ENCODE measurements around the gene CDR2L.
A peak's percentile ranks its signal among the peaks of the same experiment; 100 is the strongest.
"Not testable (repeated sequence)": the region's sequence is repeated elsewhere in the genome, so short reads cannot be mapped to it uniquely, and the experiment has no call there.

CDR2L gene

DNA sequence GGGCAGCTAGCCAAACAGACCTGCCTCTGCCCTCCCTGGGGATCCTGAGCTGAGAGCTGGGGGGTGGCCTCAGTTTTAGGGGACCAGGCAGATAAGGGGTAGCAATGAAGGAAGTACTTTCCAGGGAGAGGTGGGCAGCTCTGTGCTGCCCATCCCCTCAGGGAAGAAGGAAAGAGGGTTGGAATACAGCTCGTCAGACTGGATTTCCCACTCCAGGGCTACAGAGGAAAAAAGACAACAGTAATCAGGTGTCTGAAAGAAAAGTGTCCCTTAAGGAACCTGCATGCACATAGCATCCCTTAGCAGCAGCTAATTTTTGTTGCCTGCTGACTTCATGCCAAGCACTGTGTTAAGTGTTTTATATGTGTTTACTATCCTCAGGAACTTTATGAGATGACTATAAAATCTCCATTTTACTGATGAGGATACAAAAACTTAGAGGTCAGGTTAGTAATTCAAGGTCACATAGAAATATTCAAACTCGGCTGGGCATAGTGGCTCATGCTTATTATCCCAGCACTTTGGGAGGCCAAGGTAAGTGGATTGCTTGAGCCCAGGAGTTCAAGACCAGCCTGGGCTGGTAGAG is 21.8 kb downstream of the CDR2L start:
- DNase-seq (ENCODE audit: low read depth in 1 of 2, low spot score in 1 of 2): no peak

DNA sequence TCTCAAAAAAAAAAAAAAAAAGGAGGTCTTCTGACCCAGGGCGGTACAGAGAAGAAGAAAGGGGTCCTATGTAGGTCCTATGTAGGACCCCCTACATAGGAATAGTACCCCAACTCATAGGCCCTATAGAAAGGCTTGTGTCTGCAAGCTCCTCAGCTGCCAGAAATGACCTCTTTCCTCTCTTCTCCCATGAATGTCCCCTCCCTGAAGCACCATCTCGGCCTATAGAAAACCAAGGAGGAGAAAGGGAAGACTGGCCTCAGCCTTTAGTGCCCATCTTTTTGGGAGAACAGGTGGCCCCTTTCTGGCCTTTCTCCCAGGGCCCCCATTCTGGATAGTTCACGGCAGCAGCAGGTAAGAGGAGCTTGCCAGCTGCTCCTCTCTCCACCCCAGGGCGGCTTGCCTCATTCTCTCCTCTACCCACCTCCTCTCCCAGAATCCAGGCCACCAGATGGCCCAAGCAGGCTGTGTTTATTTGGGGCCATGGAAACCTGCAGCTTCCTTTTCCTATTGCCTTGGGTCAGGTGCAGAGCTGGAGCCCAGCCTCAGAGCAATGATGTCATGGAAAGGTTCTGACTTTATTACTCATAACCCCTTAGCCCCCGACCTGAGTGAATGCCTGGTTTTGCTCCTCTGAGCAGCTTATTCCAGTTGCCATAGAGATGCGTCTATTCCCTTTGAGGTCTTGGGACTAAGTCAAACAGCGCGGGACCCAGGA is 23.4 kb downstream of the CDR2L start:
- DNase-seq (ENCODE audit: low read depth in 1 of 2, low spot score in 1 of 2): no peak

DNA sequence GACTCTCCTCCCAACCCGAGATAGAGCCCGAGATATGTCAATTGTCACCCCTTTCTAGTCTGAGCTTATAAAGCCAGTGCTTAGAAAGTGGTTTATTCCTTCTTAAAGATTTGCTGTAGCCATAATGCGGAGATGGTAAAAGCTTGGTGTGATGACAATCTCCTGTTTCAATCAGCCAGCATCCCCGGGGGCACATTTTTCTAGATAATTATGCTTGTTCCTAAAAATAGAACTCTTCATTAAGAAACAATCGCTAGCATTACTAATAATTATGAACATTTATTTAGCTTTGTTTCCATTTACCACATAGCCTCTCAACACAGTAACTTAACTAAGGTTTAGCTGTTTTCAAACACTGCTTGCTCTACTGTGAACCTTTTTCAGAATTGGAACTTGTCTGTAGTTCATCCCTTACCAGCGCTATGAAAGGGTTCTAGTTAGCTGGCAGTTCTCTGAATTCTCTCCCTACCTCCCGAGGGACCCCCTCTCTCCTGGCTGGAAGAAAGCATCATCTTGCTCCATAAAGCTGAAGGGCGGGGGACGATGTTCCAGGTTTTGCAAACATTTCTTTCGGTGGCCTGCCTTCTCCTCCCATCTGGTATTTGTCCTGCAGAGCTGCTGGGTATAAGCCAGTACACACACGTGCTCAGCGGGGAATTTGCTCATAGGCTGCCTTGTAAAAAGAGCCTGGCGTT is 24.1 kb downstream of the CDR2L start:
- DNase-seq (ENCODE audit: low read depth in 1 of 2, low spot score in 1 of 2): no peak

DNA sequence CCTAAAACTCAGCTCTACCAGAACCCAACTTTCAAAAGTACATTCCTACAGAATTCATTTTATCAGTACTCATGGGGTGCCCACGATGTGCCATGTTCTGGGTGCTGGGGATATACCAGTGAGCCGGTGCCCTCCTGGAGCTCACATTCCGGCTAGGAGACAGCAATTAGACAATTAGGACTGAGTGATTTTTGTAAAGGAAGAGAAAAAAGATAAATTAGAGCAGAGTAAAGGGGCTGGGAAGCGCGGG is 24.6 kb downstream of the CDR2L start:
- DNase-seq (ENCODE audit: low read depth in 1 of 2, low spot score in 1 of 2): no peak

DNA sequence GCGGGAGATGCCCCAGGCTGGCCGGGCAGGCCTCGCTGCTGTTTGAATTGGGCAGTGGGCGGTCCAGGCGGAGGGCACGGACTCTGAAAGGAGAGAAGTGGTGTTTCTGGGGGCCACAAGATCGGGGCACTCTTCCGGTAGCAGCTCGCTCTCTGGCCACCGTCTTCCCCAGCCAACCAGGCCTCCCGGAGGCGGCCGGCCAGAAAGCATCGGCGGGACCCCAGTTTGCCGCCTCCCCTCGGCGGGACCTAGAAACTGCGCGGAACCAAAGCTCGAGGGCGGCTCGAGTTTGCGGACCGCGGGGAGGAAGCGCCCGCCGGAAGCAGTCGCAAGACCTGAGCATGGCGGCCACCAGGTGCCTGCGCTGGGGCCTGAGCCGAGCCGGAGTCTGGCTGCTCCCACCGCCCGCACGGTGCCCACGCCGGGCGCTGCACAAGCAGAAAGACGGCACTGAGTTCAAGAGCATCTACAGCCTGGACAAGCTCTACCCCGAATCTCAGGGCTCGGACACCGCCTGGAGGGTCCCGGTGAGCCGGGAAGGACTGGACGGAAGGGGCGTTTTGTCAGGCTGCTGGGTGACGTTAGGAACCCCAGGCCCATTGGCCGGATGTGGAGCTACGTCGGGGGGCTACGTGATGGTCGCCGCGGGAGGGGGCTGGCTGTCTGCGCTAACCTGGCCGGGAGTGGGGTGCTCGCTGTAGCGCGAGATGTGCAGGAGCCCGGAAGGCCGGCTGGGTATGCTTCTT is 25.1 kb downstream of the CDR2L start, which contains the start of gene MRPL58:
Gene MRPL58, plus strand, starts transcription at position 325 of the 746 bp plus-strand sequence. Its CDS starts 17 bp downstream, at position 342.
- peak; percentile 59 to 70 for DNase-seq (ENCODE audit: low read depth in 1 of 2, low spot score in 1 of 2)

DNA sequence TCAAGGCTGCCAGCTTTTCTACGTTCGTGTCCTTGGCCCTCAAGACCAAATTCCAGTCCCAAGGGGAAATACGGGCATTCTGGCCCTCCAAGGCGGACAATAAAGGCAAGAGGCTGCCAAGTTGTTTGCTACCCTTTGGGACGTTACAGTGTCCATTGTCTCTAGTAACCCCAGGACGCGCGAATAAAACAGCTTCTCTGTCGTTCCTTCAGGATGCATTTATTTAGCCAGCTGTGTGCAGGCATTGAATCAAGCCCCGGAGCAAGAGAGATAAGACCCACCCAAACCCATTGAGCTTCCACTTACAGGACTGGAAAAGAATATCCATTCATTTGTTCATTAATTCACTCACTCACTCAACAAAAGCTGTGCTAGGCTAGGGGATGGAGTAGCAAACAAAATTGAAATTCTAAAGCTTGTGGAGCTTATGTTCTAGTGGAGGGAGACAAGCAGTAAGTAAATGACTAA is 25.7 kb downstream of the CDR2L start:
- no peak for DNase-seq (ENCODE audit: low read depth in 1 of 2, low spot score in 1 of 2)

DNA sequence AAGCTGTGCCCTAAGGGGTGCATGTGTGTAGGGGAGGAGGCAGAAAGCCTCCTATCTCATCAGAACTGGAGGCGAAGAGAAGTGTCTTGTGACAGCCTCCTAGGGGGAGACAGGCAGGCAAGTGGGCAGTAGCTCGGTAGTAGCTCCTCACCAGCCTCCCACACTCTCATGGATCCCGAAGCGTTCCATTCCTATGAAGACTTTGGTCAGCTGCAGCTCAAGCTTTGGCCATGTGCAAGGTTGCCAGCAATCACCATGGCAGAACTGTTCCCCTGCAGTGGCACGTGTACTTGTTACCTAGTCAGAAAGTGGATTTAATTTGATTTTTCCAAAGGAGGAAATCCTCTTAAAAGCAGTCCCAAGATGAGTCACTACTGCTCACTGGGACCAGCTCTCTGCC is 31.7 kb downstream of the CDR2L start:
- no peak for DNase-seq (ENCODE audit: low read depth in 1 of 2, low spot score in 1 of 2)

DNA sequence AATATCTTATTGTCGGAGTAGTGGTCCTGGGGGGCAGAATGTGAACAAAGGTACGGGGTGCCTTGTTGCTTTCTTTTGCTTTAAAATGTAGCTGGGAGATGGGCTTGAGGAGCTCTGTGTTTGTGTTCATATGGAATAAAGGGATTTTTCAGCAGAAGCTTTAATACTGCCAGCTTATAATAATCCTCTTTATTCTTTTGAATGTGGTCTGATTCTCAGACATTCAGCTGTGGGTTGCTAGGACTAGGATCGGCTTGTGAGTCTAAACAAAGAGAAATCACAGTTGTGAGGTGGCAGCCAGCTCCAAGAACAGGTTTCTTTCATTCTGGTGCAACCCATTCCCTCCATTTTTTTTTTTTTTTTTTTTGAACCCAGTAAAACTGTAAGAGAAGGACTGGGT is 32.3 kb downstream of the CDR2L start:
- DNase-seq (ENCODE audit: low read depth in 1 of 2, low spot score in 1 of 2): no peak

DNA sequence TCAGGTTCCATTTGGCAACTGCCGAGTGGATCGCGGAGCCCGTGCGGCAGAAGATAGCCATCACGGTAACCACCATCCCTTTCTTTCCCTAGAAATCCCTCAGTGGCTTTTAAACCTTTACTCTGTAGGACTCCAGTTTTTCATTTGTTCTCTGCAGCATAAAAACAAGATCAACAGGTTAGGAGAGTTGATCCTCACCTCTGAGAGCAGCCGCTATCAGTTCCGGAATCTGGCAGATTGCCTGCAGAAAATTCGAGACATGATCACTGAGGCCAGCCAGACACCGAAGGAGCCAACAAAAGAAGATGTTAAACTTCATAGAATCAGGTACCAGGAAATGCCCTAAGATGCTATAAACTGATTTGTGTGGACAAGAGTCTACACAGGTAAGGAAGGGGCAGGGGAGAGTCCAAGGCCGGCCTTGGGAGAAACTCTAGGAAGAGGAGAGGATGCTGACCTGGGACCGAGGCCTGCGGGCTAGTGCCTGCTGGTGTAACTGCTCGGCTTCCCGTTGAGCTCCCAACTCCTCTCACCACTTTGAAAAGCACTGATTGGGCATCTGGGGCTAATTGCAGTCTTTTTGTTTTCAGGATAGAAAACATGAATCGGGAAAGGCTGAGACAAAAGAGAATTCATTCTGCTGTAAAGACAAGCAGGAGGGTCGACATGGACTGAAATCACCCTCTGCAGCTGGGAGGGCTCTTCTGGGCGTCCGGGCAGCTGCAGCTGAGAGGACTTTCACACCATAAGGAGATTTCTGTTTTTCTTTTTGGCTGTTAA is 33.1 kb downstream of the CDR2L start:
- DNase-seq (ENCODE audit: low read depth in 1 of 2, low spot score in 1 of 2): no peak

DNA sequence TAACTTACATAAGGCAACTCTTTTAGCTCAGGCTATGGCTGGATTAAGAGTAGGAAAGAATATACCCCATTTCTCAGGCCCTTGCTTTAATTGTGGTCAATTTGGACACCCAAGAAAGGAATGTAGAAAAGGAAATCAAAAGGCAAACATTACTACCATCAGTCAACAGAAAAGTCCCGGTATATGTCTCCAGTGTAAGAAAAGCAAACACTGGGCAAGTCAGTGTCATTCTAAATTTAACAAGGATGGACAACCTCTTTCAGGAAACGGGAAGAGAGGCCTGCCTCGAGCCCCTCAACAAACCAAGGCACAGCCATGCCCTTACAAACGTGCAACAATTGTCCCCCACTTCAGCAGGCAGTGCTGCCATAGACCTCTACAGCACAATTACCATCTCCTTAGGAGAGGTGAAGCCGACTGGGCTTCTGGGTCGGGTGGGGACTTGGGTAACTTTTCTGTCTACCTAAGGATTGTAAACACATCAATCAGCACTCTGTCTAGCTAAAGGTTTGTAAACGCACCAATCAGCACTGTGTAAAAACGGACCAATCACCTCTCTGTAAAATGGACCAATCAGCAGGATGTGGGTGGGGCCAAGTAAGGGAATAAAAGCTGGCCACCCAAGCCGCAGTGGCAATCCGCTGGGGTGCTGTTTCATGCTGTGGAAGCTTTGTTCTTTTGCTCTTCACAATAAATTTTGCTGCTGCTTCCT is 37.4 kb downstream of the CDR2L start:
- no peak for DNase-seq (ENCODE audit: low read depth in 1 of 2, low spot score in 1 of 2)

DNA sequence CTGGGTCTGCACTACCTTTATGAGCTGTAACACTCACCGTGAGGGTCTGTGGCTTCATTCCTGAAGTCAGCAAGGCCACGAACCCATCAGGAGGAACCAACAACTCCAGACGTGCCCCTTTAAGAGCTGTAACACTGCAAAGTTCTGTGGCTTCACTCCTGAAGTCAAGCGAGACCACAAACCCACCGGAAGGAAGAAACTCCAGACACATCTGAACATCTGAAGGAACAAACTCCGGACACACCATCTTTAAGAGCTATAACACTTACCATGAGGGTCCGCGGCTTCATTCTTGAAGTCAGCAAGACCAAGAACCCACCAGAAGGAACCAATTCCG is 37.9 kb downstream of the CDR2L start:
- not testable (repeated sequence) for DNase-seq (ENCODE audit: low read depth in 1 of 2, low spot score in 1 of 2)

DNA sequence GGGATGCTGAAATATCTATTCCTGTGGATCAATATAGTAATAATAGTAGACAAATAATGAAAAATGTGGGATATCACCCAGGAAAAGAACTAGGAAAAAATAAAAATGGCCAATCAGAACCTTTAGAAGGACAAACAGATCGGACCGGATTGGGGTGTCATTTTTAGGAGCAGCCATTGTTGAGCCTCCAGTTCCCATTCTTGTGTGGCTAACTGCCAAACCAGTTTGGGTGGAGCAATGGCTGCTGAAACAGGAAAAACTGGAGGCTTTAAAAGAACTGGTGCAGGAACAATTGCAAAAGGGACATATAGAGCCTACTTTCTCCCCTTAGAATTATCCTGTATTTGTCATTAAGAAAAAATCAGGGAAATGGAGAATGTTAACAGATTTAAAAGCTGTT is 39.2 kb downstream of the CDR2L start:
- not testable (repeated sequence) for DNase-seq (ENCODE audit: low read depth in 1 of 2, low spot score in 1 of 2)

DNA sequence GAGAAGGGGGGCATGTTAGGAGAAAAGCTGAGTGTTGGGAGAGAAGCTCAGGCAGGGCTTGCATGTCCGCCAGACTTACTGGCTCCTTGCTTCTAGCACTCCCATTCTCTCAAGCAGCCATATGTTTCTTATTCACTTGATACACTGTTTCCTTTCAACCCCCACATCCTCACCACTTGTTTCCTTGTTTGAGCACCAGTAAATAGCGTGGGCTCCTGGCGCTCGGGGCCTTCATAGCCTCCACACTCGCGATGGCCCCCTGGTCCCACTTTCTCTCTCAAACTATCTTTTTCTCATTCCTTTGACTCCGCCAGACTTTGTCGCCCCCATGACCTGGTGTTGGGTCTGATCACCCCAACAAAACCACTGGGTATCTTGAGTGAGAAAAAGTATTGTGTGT is 42.7 kb downstream of the CDR2L start:
- no peak for DNase-seq (ENCODE audit: low read depth in 1 of 2, low spot score in 1 of 2)

DNA sequence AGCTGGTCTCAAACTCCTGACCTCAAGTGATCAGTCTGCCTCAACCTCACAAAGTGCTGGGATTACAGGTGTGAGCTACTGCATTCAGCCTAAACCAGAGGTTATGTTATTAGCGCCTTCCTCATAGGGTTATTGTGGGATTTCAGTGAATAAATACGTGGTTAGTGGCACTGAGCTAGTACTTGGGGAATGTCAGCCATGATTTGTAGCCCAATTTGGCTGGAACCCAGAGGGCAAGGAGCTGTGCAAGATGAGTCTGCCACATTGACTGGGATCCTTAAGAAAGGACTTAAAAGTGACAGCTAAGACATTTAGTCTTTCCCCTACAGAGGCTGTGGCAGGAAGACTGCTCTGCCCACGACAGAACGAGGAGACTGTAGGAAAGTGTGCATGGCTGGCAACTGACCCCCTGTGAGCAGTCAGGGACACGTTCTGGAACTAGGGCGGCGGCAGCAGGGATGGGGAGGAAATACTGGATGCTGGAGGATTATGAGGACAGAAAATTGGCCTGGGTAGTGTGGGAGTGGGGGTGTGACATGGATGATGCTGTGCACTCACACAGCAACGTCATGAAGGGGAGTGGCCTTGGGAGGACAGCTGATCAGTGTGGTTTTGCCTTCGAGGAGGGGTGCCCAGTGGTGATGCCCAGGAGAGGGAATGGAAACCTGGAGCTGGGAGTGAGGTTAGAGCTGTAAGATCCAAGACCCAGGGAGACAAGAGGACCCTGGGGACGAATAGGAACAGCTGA is 44.7 kb downstream of the CDR2L start:
- DNase-seq (ENCODE audit: low read depth in 1 of 2, low spot score in 1 of 2): no peak

DNA sequence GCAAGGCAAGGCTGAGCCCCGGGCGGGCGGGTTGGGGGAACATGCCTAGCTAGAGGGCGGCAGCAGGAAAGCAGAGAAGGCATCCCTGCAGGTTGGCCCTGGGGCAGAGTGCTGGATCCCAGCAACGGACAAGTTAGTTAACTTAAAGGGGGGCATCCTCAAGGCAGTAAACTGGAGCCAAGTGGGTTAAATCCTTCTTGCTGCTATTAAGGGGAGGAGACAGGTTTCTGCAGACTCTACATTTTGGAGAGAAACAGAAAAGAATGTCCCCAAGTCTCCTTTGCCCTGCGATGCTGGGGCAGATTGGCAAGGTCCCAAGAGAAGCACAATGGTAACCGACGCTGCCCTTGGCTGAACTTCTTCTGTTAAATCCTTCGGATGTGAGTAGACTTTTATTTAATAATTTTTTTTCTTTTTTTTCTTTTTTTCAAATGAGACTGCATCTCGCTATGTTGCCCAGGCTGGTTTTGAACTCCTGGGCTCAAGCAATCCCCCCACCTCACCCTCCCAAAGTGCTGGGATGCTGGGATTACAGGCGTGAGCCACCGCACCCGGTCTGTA is 45.4 kb downstream of the CDR2L start:
- no peak for DNase-seq (ENCODE audit: low read depth in 1 of 2, low spot score in 1 of 2)

DNA sequence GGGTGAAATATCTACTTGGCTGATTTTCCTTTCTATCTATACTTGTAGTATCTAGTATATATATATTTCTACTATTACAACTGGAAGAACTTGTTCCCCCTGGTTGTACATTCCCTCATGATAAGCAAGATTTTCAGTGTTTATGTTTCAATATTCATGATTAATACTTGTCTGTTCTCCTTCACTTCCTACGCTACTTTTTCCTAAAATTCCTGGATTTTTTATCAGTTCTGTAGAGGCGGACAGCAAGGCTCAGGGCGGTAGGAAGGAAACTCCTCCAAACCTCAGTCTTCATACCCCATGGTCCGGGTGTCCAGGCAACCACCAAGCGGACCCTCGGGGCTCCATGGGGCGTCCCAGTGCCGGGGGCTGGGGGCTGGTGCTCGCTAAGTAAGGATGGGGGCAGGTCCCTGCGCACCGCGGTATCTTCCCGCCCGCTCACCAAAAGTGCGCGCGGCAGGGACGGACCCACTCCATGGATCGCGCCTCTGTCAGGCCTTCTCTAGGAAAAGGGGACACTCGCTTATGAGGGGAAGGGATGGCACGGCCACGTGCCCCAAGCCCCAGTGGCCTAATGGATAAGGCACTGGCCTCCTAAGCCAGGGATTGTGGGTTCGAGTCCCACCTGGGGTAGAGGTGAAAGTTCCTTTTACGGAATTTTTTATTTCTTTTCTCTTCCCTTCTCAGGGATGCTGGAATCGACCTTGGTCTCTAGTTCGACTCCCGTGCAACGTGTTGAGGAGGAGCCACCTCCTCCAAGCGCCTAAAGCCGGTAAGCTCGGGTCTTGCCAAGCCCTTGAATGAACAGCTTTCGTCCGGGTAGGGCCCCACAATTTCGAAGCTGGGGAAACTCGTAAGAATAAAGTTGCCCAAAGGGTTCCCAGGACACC is 46.2 kb downstream of the CDR2L start:
- DNase-seq (ENCODE audit: low read depth in 1 of 2, low spot score in 1 of 2): peak; percentile 54 to 81

DNA sequence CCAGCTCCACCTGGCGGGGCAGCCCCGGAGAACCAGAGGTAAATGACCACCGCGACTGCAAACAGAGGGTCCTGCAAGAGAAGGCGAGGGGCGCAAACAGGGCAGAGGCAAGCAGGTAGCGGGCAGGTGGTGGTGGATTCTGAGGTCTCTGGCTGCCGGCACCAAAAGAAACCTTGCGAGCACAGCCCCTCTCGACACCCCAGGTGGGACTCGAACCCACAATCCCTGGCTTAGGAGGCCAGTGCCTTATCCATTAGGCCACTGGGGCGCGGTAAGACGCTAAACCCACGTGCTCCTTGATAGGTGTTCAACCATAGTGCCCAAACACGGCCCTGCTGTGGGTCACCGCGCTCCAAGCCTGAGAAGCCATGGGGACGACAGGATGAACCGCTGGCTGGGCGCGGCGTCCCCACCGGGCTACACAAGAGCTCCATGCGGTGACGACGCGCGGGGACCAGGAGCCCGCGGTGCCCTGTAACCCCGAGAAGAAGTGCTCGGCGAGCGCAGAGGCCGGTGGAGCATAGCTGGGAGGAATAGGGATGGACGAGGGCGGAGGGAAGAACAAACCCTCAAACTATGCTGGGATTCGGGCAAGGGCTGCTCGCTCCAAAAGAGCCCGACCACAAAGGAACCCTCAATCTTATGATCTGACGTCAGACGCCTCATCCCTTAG is 46.9 kb downstream of the CDR2L start:
- DNase-seq (ENCODE audit: low read depth in 1 of 2, low spot score in 1 of 2): peak; percentile 50 to 73

Measured in activated T-helper 1 cell treated with anti-CD3 and anti-CD28 coated beads, Interleukin-2, amount 50 U/mL, for 16 hours (primary cell).